NCI-H2081 treated with DMSO at 0.1 percent for 48 hours (cell line): ENCODE results near the gene DNAAF5.

Experiments used
- DNase-seq: peaks from one replicate; lab custom pipeline; 2025; lab: John Stamatoyannopoulos, UW

The DNAAF5 gene

GRCh38 chr7:707296-708000, 19.1 kb upstream of the DNAAF5 start:
- no peak for DNase-seq

- no peak for DNase-seq
These were observed 16.3 kb upstream of the DNAAF5 start for GRCh38 chr7:710161-710560.

GRCh38 chr7:711093-711921, 15.2 kb upstream of the DNAAF5 start:
- DNase-seq = no peak

GRCh38 chr7:711922-712380, 14.5 kb upstream of the DNAAF5 start:
- no peak for DNase-seq

GRCh38 chr7:712381-713138, 13.9 kb upstream of the DNAAF5 start:
- DNase-seq = no peak

- DNase-seq = no peak
These were observed 13.4 kb upstream of the DNAAF5 start for GRCh38 chr7:713139-713457.

- no peak for DNase-seq
These were observed 12.8 kb upstream of the DNAAF5 start for GRCh38 chr7:713488-714230.

- DNase-seq = no peak
These were observed 12.2 kb upstream of the DNAAF5 start for GRCh38 chr7:714251-714671.

- no peak for DNase-seq
These were observed 10.3 kb upstream of the DNAAF5 start for GRCh38 chr7:716222-716621.

GRCh38 chr7:716636-717035, 9.9 kb upstream of the DNAAF5 start:
- DNase-seq = no peak

GRCh38 chr7:721619-722248, 4.8 kb upstream of the DNAAF5 start:
- no peak for DNase-seq

GRCh38 chr7:723541-723940, 3.0 kb upstream of the DNAAF5 start:
- no peak for DNase-seq

GRCh38 chr7:724298-724697, 2.2 kb upstream of the DNAAF5 start:
- no peak for DNase-seq

GRCh38 chr7:725223-726005, 1.1 kb upstream of the DNAAF5 start:
- no peak for DNase-seq

GRCh38 chr7:726854-727103, 280 bp downstream of the DNAAF5 start:
- no peak for DNase-seq

- no peak for DNase-seq
These were observed 756 bp downstream of the DNAAF5 start, which contains the start of gene PRKAR1B for GRCh38 chr7:727104-727805. PRKAR1B (minus strand) TSS chr7:727281; CDS start chr7:711505, 15,776 bp downstream.

GRCh38 chr7:727806-728460, 1.4 kb downstream of the DNAAF5 start:
- DNase-seq = no peak

- DNase-seq = no peak
These were observed 2.1 kb downstream of the DNAAF5 start for GRCh38 chr7:728602-729001.

GRCh38 chr7:729140-730000, 2.9 kb downstream of the DNAAF5 start:
- DNase-seq = no peak
